Endodermal cell (in vitro differentiated cells): Measurements from ENCODE around the gene CLCN1. TPM values are rescaled to one million over a fixed set of nuclear protein-coding genes. Genes with fewer than 3 reads are reported as not detected.

Experiments used
- DNase-seq: peaks from one replicate; pipeline ENCODE4 v3.0.0-alpha.2; 2017
- H3K27ac ChIP-seq: 2 replicates; pipeline ENCODE4 v1.5.1; 2013; ENCODE audit warnings: mild to moderate bottlenecking, low read depth, low read length, moderate library complexity
- H3K27me3 ChIP-seq: 2 replicates; pipeline ENCODE4 v1.6.1; 2013; ENCODE audit warnings: mild to moderate bottlenecking, low read length, moderate library complexity; ENCODE audit not compliant: insufficient read depth, control insufficient read depth, poor library complexity, severe bottlenecking
- H3K36me3 ChIP-seq: 2 replicates; pipeline ENCODE4 v1.7.0; 2013; ENCODE audit warnings: mild to moderate bottlenecking, low read length, moderate library complexity; ENCODE audit not compliant: control insufficient read depth, insufficient read depth
- H3K4me1 ChIP-seq: one replicate; pipeline ENCODE4 v1.7.0; 2013; ENCODE audit warnings: low read length; ENCODE audit not compliant: control insufficient read depth, insufficient read depth
- H3K4me3 ChIP-seq: 2 replicates; pipeline ENCODE4 v1.5.1; 2013; ENCODE audit warnings: mild to moderate bottlenecking, low read length, moderate library complexity
- H3K9ac ChIP-seq: 2 replicates; pipeline ENCODE4 v1.6.1; 2013; ENCODE audit warnings: mild to moderate bottlenecking, low read length, moderate library complexity; ENCODE audit not compliant: poor library complexity, severe bottlenecking; ENCODE audit errors: extremely low read depth
- H3K9me3 ChIP-seq: 2 replicates; pipeline ENCODE4 v1.6.1; 2013; ENCODE audit warnings: mild to moderate bottlenecking, low read length, moderate library complexity; ENCODE audit not compliant: control insufficient read depth
- H3K27ac Mint-ChIP-seq: 2 replicates; pipeline ENCODE4 v1.8.0; 2020; ENCODE audit warnings: mixed read lengths
- H3K27me3 Mint-ChIP-seq: 2 replicates; pipeline ENCODE4 v1.8.0; 2021; ENCODE audit warnings: mild to moderate bottlenecking, mixed read lengths; ENCODE audit not compliant: insufficient read depth
- H3K36me3 Mint-ChIP-seq: 2 replicates; pipeline ENCODE4 v1.8.0; 2020; ENCODE audit warnings: low read depth, mixed read lengths
- H3K4me1 Mint-ChIP-seq: 2 replicates; pipeline ENCODE4 v1.8.0; 2020; ENCODE audit warnings: mixed read lengths
- H3K4me3 Mint-ChIP-seq: 2 replicates; pipeline ENCODE4 v1.8.0; 2020; ENCODE audit warnings: mild to moderate bottlenecking, moderate library complexity, mixed read lengths
- H3K9me3 Mint-ChIP-seq: 2 replicates; pipeline ENCODE4 v1.8.0; 2020; ENCODE audit warnings: mild to moderate bottlenecking, mixed read lengths
- WGBS, 2 experiments: methylation state at CpG; one replicate each; pipeline versions ENCODE4 v1.1.5 to v1.1.7; 2013; ENCODE audit warnings: missing lambda C conversion rate in 2 of 2, mixed read lengths in 1 of 2; ENCODE audit not compliant: insufficient coverage in 1 of 2, insufficient read length in 1 of 2; 5-methylcytosine and 5-hydroxymethylcytosine counted together
- total RNA-seq, 2 donors: library from RNA; stranded (reverse); fragmentation: NEBNext Ultra II Directional in 1 of 2; extraction: Animal tissue kit (Norgen Biotek cat#: 25700) in 1 of 2; gene quantifications; 2 replicates in 1 of 2; 3 replicates in 1 of 2; pipeline ENCODE4 v1.2.1, GENCODE V29; 2021
- TF ChIP-seq, protein P1 (sequence below): fragments of 200-600 bp; sonication (generic); conservative IDR thresholded peaks from 2 replicates; pipeline ENCODE4 v1.5.0; 2021; ENCODE audit warnings: antibody characterized with exemption, mild to moderate bottlenecking

Gene CLCN1
- total RNA-seq, 2 donors from 2014 or later, result 0.53 TPM; not detected in 1

GRCh38 chr7:143379611-143380259 is 63.8 kb downstream of the CLCN1 start:
- no peaks in the 10 kb centered on the region for H3K27me3 Mint-ChIP-seq
- TF ChIP-seq, protein P1, sequence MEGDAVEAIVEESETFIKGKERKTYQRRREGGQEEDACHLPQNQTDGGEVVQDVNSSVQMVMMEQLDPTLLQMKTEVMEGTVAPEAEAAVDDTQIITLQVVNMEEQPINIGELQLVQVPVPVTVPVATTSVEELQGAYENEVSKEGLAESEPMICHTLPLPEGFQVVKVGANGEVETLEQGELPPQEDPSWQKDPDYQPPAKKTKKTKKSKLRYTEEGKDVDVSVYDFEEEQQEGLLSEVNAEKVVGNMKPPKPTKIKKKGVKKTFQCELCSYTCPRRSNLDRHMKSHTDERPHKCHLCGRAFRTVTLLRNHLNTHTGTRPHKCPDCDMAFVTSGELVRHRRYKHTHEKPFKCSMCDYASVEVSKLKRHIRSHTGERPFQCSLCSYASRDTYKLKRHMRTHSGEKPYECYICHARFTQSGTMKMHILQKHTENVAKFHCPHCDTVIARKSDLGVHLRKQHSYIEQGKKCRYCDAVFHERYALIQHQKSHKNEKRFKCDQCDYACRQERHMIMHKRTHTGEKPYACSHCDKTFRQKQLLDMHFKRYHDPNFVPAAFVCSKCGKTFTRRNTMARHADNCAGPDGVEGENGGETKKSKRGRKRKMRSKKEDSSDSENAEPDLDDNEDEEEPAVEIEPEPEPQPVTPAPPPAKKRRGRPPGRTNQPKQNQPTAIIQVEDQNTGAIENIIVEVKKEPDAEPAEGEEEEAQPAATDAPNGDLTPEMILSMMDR, result no peak
- Histone ChIP-seq H3K4me3 (peak overlapping the region; percentile 89), H3K4me1 (peaks cover 10% of the 10 kb centered on the region), H3K9me3 (no peaks in the 10 kb centered on the region), H3K36me3 (peaks cover 21% of the 10 kb centered on the region), H3K27ac (no peak overlapping the region), H3K9ac (peak overlapping the region; percentile 98), H3K27me3 (no peaks in the 10 kb centered on the region)
- no peaks in the 10 kb centered on the region for H3K9me3 Mint-ChIP-seq
- no peak for DNase-seq
- H3K4me3 Mint-ChIP-seq, result no peak overlapping the region
- WGBS, 2 experiments, result 40 to 41% methylated on average over 13 to 14 of the region's 15 CpGs
- peaks cover 4% of the 10 kb centered on the region for H3K36me3 Mint-ChIP-seq
- H3K27ac Mint-ChIP-seq, result peak overlapping the region; percentile 81
- H3K4me1 Mint-ChIP-seq, result peaks cover 25% of the 10 kb centered on the region

DNA sequence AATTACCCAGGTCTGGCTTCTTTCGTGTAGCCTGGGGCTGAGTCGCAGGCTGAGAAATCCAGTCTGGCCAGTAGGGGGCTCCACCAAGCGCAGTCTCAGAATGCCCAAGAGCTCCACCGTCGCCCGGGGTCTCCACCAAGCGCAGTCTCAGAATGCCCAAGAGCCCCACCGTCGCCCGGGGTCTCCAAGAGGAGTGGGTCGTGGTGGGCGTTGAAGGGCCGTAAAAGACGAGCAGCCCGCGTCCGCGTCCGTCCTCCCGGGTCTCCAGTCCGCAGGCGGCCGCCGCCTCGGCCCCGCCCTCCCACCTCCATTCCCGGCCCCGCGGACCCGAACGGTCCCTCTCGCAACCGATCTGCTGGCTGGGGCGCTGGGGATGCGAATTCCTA is 64.3 kb downstream of the CLCN1 start:
- no peaks in the 10 kb centered on the region for H3K27me3 ChIP-seq
- Mint-ChIP-seq H3K27me3 (no peaks in the 10 kb centered on the region), H3K4me1 (peaks cover 24% of the 10 kb centered on the region), H3K36me3 (peaks cover 4% of the 10 kb centered on the region), H3K9me3 (no peaks in the 10 kb centered on the region), H3K27ac (peak overlapping the region; percentile 81), H3K4me3 (no peak overlapping the region)
- peaks cover 10% of the 10 kb centered on the region for H3K4me1 ChIP-seq
- WGBS, 2 experiments, result 0% methylated on average over 2 to 35 of the region's 35 CpGs
- peak overlapping the region; percentile 98 for H3K9ac ChIP-seq
- DNase-seq, result peak; percentile 97
- H3K36me3 ChIP-seq, result peaks cover 26% of the 10 kb centered on the region
- TF ChIP-seq, protein P1, result peak; percentile 92
- H3K4me3 ChIP-seq, result peak overlapping the region; percentile 89
- peak overlapping the region; percentile 96 for H3K27ac ChIP-seq
- no peaks in the 10 kb centered on the region for H3K9me3 ChIP-seq

DNA sequence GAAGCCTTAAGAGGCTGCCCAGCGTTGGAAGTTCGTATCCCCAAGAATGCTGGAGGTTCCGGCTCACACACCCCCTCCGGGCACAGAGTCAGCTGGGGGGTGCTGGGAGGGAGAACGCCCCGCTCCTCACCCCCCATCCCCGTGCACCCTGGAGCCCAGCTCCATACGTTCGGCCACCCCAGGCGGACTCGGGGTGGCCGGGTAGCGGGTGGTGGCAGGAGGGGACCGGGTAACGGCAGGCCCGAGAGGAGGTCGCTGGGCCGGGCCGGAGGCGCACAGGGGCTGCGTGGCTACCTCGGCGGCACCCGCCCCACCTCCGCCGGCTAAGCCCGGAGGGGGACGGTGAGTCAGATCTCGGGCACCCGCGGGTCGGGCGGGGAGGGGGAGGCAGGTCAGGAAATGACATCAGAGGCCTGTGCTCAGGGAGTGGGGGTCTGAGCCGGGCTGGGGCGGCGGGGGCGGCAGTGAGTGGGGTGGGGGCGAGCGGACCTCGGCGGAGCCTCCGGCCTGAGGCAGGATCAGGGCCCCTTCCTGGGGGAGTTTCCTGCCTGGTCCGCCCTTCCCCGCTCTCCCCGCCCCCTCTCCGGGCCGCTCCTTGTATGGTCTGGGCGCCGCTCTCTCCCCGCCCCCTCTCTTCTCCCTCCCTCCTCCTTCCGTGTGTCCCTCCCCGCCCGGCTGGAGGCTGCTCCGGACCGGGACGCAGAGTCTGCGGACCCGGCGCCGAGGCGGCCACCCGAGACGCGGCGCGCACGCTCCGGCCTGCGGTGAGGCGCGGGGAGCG is 64.9 kb downstream of the CLCN1 start, which contains the start of gene ZYX:
ZYX (plus strand) TSS at position 700 of the 781 bp plus-strand sequence. CDS start 227 bp downstream, outside the sequence.
- Histone ChIP-seq H3K9ac (peak within 1 kb of the TSS; percentile 98), H3K27me3 (no peaks in the 10 kb centered on the region), H3K4me1 (peaks cover 10% of the 10 kb centered on the region), H3K36me3 (peaks cover 32% of the 10 kb centered on the region), H3K9me3 (no peaks in the 10 kb centered on the region), H3K27ac (peak within 1 kb of the TSS; percentile 96), H3K4me3 (peak within 1 kb of the TSS; percentile 94)
- Mint-ChIP-seq H3K27me3 (no peaks in the 10 kb centered on the region), H3K4me3 (no peak within 1 kb of the TSS), H3K9me3 (no peaks in the 10 kb centered on the region), H3K27ac (peak within 1 kb of the TSS; percentile 81), H3K36me3 (peaks cover 4% of the 10 kb centered on the region), H3K4me1 (peaks cover 21% of the 10 kb centered on the region)
- TF ChIP-seq, protein P1, result no peak
- 0% methylated on average over 10 to 70 of the region's 72 CpGs for WGBS, 2 experiments
- peak; percentile 98 for DNase-seq
